HUDEP-2 (cell line): Measurements from ENCODE around the gene ARHGAP20.

Experiments used
- DNase-seq, 76 experiments: peaks; one replicate each; lab custom pipeline; 2025; ENCODE audit not compliant: unreplicated experiment in 76 of 76; lab: John Stamatoyannopoulos, UW

ARHGAP20 gene

GRCh38 chr11:110530900-110531741 is 181.1 kb downstream of the ARHGAP20 start:
- DNase-seq: no peak

GRCh38 chr11:110529043-110529442 is 183.2 kb downstream of the ARHGAP20 start:
- DNase-seq: peak in 17 of 76 experiments; percentile 1 to 36 (median 5)

GRCh38 chr11:110527146-110527545 is 185.1 kb downstream of the ARHGAP20 start:
- no peak for DNase-seq
